BE2C (cell line): ENCODE measurements around the gene CLEC2L.

Experiments
- DNase-seq: peaks from one replicate; pipeline ENCODE4 v3.0.0-alpha.2; 2020
- H3K27me3 ChIP-seq: fragments of 250-450 bp; sonication (Bioruptor Pico); 2 replicates; pipeline ENCODE4 v1.5.1; 2020; ENCODE audit warnings: mild to moderate bottlenecking
- H3K36me3 ChIP-seq: fragments of 250-450 bp; sonication (Bioruptor Pico); 2 replicates; pipeline ENCODE4 v1.5.1; 2020; ENCODE audit warnings: mild to moderate bottlenecking
- H3K4me1 ChIP-seq: fragments of 250-450 bp; sonication (Bioruptor Pico); 2 replicates; pipeline ENCODE4 v1.5.1; 2020
- H3K4me3 ChIP-seq: 2 replicates; pipeline ENCODE4 v1.5.1; 2011; ENCODE audit warnings: low read depth, low read length
- H3K9me3 ChIP-seq: fragments of 250-450 bp; sonication (Bioruptor Pico); 2 replicates; pipeline ENCODE4 v1.5.1; 2020
- TF ChIP-seq, protein P1 (sequence below): IDR thresholded peaks from 2 replicates; pipeline ENCODE4 v1.5.1; 2012; ENCODE audit warnings: mild to moderate bottlenecking, low read depth, low read length

CLEC2L gene

DNA sequence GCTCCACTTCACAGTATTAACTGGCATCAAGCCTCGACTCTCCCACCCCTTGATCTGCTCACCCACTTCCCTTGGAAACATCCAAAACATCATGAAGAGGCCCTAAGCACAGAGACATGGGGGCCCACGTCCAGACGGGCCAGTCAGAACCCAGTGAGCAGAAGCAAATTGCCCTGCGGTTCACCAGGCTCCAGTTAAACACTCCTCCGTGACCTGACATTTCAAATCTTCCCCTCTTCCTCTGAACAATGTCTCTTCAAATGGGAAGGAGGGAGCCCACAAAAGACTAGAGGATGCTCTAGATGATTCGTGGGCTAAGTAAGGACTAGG lies 44.8 kb downstream of the CLEC2L start:
- Histone ChIP-seq H3K4me1 (no peaks in the 10 kb centered on the region), H3K27me3 (no peaks in the 10 kb centered on the region), H3K36me3 (no peaks in the 10 kb centered on the region), H3K9me3 (no peaks in the 10 kb centered on the region), H3K4me3 (no peak overlapping the region)
- DNase-seq: no peak
- TF ChIP-seq, protein P1, sequence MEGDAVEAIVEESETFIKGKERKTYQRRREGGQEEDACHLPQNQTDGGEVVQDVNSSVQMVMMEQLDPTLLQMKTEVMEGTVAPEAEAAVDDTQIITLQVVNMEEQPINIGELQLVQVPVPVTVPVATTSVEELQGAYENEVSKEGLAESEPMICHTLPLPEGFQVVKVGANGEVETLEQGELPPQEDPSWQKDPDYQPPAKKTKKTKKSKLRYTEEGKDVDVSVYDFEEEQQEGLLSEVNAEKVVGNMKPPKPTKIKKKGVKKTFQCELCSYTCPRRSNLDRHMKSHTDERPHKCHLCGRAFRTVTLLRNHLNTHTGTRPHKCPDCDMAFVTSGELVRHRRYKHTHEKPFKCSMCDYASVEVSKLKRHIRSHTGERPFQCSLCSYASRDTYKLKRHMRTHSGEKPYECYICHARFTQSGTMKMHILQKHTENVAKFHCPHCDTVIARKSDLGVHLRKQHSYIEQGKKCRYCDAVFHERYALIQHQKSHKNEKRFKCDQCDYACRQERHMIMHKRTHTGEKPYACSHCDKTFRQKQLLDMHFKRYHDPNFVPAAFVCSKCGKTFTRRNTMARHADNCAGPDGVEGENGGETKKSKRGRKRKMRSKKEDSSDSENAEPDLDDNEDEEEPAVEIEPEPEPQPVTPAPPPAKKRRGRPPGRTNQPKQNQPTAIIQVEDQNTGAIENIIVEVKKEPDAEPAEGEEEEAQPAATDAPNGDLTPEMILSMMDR: no peak

DNA sequence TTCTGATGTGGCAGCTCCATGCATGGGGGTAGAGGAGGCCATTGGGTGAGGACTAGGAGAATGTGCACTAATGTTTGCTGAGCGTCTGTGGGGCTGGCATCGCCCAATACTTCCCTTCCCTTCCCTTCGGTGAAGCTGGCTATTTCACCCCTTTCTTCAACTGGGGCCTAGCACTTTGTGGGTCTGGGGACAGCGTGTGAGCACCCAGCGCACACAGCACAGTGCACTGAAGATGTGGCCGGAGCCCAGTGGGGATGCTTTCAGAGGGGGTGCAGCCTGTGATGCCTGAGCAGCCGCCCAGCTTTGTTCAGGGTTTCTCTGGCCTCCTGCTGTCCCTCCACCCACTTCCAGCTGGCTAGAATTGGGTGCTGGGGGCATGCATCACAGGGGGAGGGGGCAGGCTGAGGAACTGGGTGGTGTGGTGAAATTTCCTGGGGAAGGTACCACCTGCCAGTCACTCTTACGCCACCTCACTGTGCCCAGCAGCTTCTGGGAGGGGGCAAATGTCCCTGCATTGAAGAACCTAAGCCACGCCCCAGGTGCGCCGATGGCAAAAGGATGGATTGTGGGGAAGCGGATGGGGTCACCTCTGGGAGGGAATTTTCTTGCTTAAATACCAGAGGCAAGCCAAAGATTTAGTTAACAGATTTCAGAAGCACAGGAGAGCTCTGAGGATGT lies 45.5 kb downstream of the CLEC2L start:
- Histone ChIP-seq H3K4me1 (no peaks in the 10 kb centered on the region), H3K4me3 (no peak overlapping the region), H3K9me3 (no peaks in the 10 kb centered on the region), H3K36me3 (no peaks in the 10 kb centered on the region), H3K27me3 (no peaks in the 10 kb centered on the region)
- DNase-seq: no peak
- TF ChIP-seq, protein P1: no peak

GRCh38 chr7:139570119-139570518 lies 46.6 kb downstream of the CLEC2L start:
- DNase-seq: no peak
- H3K4me1 ChIP-seq: no peaks in the 10 kb centered on the region
- H3K9me3 ChIP-seq: no peaks in the 10 kb centered on the region
- no peak overlapping the region for H3K4me3 ChIP-seq
- H3K27me3 ChIP-seq: no peaks in the 10 kb centered on the region
- no peaks in the 10 kb centered on the region for H3K36me3 ChIP-seq
- TF ChIP-seq, protein P1: 0 out of 2 replicates have a peak, but pooled peaks have one; percentile 18

- no peak overlapping the region for H3K4me3 ChIP-seq
- no peaks in the 10 kb centered on the region for H3K27me3 ChIP-seq
- H3K36me3 ChIP-seq: no peaks in the 10 kb centered on the region
- no peak for DNase-seq
- H3K4me1 ChIP-seq: no peaks in the 10 kb centered on the region
- H3K9me3 ChIP-seq: no peaks in the 10 kb centered on the region
- TF ChIP-seq, protein P1: no peak
These were observed 47.1 kb downstream of the CLEC2L start for GRCh38 chr7:139570626-139571025.

- H3K27me3 ChIP-seq: no peaks in the 10 kb centered on the region
- no peaks in the 10 kb centered on the region for H3K9me3 ChIP-seq
- no peak for DNase-seq
- TF ChIP-seq, protein P1: no peak
- no peaks in the 10 kb centered on the region for H3K36me3 ChIP-seq
- no peak overlapping the region for H3K4me3 ChIP-seq
- no peaks in the 10 kb centered on the region for H3K4me1 ChIP-seq
These were observed 47.7 kb downstream of the CLEC2L start for GRCh38 chr7:139571190-139571589.

GRCh38 chr7:139571651-139572050 lies 48.2 kb downstream of the CLEC2L start:
- no peak overlapping the region for H3K4me3 ChIP-seq
- TF ChIP-seq, protein P1: no peak
- no peak for DNase-seq
- H3K4me1 ChIP-seq: no peaks in the 10 kb centered on the region
- H3K36me3 ChIP-seq: no peaks in the 10 kb centered on the region
- no peaks in the 10 kb centered on the region for H3K27me3 ChIP-seq
- no peaks in the 10 kb centered on the region for H3K9me3 ChIP-seq
